ENCODE results near the gene GDF7. TPM values are rescaled to one million over a fixed set of nuclear protein-coding genes. Genes with fewer than 3 reads are reported as not detected.

The GDF7 gene
- total and polyA plus RNA-seq, 2 of the 8 experiments (the other 6 are each of a cell fraction or from before 2014, with no cell fraction given), result 0.04 to 0.06 TPM

DNA sequence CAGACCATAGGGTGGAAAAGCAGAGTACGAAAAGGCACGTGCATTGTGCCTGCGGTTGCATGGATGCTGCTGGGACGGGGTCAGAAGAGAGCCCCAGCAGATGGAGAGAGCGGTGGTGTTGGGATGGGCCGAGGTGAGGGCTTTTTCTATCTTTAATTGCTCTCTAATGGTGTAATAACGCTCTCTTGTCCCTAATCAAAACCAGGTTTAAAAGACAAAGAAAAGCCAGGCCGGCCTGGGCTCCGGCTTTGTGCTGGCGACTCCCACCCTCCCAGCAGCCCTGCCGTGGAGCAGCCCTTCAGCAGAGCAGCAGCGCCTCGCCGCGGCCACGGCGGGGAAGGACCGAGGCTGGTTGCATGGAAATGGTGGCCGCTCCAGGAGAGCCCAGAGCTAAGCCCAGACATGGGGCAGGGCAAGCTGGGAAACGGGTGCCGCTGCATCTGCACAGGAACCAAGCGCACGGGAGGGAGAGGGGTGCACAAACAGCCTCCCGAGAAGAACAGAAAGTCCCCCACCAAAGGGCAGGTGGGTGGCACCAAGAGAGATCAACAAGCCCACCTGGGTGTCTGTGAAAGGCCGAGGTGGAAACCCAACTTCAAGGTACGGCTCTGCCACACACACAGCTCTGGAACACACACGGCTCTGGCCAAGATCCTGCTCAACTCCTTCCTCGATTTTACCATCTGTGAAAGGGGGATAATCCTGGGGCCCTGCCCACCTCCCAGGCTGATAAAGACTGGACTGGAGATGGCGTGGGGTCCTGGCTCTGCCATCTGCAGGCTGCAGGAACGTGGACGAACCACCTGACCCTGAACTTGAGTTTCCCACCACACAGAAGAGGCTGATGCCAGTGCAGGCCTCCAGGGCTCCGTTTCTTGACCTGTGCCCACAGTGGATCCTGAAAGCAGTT lies 31.0 kb upstream of the GDF7 start (continued):
- TF ChIP-seq, protein P1, sequence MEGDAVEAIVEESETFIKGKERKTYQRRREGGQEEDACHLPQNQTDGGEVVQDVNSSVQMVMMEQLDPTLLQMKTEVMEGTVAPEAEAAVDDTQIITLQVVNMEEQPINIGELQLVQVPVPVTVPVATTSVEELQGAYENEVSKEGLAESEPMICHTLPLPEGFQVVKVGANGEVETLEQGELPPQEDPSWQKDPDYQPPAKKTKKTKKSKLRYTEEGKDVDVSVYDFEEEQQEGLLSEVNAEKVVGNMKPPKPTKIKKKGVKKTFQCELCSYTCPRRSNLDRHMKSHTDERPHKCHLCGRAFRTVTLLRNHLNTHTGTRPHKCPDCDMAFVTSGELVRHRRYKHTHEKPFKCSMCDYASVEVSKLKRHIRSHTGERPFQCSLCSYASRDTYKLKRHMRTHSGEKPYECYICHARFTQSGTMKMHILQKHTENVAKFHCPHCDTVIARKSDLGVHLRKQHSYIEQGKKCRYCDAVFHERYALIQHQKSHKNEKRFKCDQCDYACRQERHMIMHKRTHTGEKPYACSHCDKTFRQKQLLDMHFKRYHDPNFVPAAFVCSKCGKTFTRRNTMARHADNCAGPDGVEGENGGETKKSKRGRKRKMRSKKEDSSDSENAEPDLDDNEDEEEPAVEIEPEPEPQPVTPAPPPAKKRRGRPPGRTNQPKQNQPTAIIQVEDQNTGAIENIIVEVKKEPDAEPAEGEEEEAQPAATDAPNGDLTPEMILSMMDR (IDR thresholded peaks at IDR 0.05; ENCODE audit: control extremely low read depth in 1 of 3, insufficient read depth in 1 of 3, low read depth in 1 of 3, low read length in 3 of 3), result peak in 2 of 3 experiments; percentile 98; a peak in 3 of 4 replicates
- TF ChIP-seq NANOG (IDR thresholded peaks at IDR 0.05; ENCODE audit: insufficient read depth, low read depth, low read length, poor library complexity, severe bottlenecking), result no peak

Data from H1 (cell line).